GM19099 (cell line): ENCODE data around the gene CD320.

Experiments
- POLR2A ChIP-seq: IDR thresholded peaks from 3 replicates; pipeline ENCODE4 v1.6.1; 2011; ENCODE audit warnings: low read depth; ENCODE audit not compliant: insufficient read length; ENCODE audit errors: extremely low read depth

Gene CD320

GRCh38 chr19:8334458-8335342 is 26.5 kb upstream of the CD320 start:
- no peak for TF ChIP-seq POLR2A

GRCh38 chr19:8333767-8334457 is 25.8 kb upstream of the CD320 start:
- TF ChIP-seq POLR2A = no peak

GRCh38 chr19:8332976-8333766 is 25.0 kb upstream of the CD320 start:
- TF ChIP-seq POLR2A = no peak

- TF ChIP-seq POLR2A = no peak
Measured at GRCh38 chr19:8331263-8331845, 23.2 kb upstream of the CD320 start.

GRCh38 chr19:8329996-8330395 is 21.8 kb upstream of the CD320 start:
- TF ChIP-seq POLR2A = no peak

GRCh38 chr19:8325454-8325853 is 17.3 kb upstream of the CD320 start:
- TF ChIP-seq POLR2A = no peak

- peak; percentile 23 for TF ChIP-seq POLR2A
Measured at GRCh38 chr19:8324186-8325050, 16.3 kb upstream of the CD320 start.

- TF ChIP-seq POLR2A = no peak
Measured at GRCh38 chr19:8323781-8324185, 15.6 kb upstream of the CD320 start.

- no peak for TF ChIP-seq POLR2A
Measured at GRCh38 chr19:8322638-8322997, 14.5 kb upstream of the CD320 start.

GRCh38 chr19:8321986-8322637 is 14.0 kb upstream of the CD320 start:
- no peak for TF ChIP-seq POLR2A

- peak; percentile 96 for TF ChIP-seq POLR2A
Measured at GRCh38 chr19:8321067-8321985, 13.2 kb upstream of the CD320 start, which contains the start of the genes NDUFA7 and RPS28. TSS of gene NDUFA7 (minus strand) at chr19:8321375. CDS start at chr19:8321358, 17 bp downstream. TSS of gene RPS28 (plus strand) at chr19:8321496. CDS start at chr19:8321531, 35 bp downstream.

GRCh38 chr19:8320564-8321066 is 12.5 kb upstream of the CD320 start:
- TF ChIP-seq POLR2A = no peak
